ENCODE results near the gene PLAGL2. TPM values are rescaled to one million over a fixed set of nuclear protein-coding genes. Genes with fewer than 3 reads are reported as not detected.

PLAGL2 gene
- total RNA-seq, 3 donors from 2014 or later: 12.9 to 21.9 (median 16.5) TPM

- DNase-seq (no peak), ATAC-seq (no peak)
- TF ChIP-seq CTCF (IDR thresholded peaks at IDR 0.05): no peak
- H3K4me3 ChIP-seq: no peak overlapping the region
- H3K36me3 ChIP-seq (ENCODE audit: low read depth): peaks cover 5% of the 10 kb centered on the region
- H3K9me3 ChIP-seq: no peaks in the 10 kb centered on the region
- no peaks in the 10 kb centered on the region for H3K4me1 ChIP-seq (ENCODE audit: low read depth)
- intact Hi-C loops (cut with DNase I, micrococcal nuclease): no loop called here
These were observed 45.2 kb downstream of the PLAGL2 start for GRCh38 chr20:32162351-32162750.

GRCh38 chr20:32160341-32160740 is 47.2 kb downstream of the PLAGL2 start:
- peaks cover 2% of the 10 kb centered on the region for H3K4me1 ChIP-seq (ENCODE audit: low read depth)
- TF ChIP-seq CTCF (IDR thresholded peaks at IDR 0.05): no peak
- DNase-seq (no peak), ATAC-seq (no peak)
- peaks cover 5% of the 10 kb centered on the region for H3K36me3 ChIP-seq (ENCODE audit: low read depth)
- intact Hi-C loops (cut with DNase I, micrococcal nuclease): no loop called here
- H3K9me3 ChIP-seq: no peaks in the 10 kb centered on the region
- H3K4me3 ChIP-seq: no peak overlapping the region

DNA sequence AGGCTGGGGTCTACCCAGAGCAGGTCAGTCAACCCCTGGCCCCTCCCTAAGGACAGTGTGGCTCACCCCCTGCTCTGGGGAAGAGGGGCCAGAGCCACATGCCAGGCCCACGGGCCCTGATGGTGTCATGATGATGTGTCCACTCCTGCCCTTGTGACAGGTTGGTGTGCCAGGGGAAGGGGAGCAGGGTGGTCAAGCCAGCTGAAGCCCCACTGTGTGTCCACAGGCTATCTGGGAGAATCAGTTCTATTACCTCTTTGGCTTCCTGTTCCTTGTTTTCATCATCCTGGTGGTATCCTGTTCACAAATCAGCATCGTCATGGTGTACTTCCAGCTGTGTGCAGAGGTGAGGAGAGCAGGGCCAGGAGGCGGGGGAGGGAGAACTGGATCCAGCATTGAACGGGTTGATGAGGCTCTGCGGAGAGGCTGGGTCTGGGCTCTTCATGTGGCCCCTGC is 47.7 kb downstream of the PLAGL2 start:
- DNase-seq (no peak), ATAC-seq (no peak)
- Histone ChIP-seq H3K36me3 (ENCODE audit: low read depth) (peaks cover 5% of the 10 kb centered on the region), H3K4me3 (no peak overlapping the region), H3K4me1 (ENCODE audit: low read depth) (peaks cover 5% of the 10 kb centered on the region), H3K9me3 (no peaks in the 10 kb centered on the region)
- intact Hi-C loops (cut with DNase I, micrococcal nuclease): no loop called here
- no peak for TF ChIP-seq CTCF (IDR thresholded peaks at IDR 0.05)

DNA sequence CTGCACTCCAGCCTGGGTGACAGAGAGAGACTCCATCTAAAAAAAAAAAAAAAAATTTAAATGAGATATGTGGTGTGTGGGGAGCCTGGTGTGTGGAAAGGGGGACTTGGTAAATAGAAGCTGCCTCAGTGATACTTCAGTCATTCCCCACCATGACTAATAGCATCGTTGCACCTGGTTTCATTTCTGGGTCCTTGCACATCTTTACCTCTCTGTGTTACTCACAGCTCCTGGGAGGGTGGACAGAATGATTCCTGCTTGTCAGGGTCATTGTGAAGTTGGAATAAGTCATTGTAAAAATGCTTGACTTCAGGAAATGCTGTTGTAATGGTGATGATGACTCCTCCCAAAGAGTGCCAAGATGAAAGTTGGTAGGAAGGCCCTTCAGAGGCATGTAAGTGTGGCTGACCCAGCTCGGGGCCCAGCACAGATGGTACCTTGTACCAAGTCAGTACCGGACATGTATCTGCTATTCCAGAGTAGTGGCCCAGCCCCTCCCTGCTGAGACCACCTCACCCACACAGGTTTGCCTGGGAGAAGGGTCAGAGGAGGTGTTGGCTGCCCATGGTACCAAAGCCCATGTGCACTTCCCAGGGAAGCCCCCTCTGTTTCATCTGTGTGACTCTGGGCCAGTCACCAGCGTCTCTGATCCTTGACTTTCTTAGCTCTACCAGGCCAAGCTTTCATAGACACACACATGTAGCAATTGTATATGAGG is 48.4 kb downstream of the PLAGL2 start:
- no peaks in the 10 kb centered on the region for H3K9me3 ChIP-seq
- no peak for ATAC-seq
- peaks cover 5% of the 10 kb centered on the region for H3K4me1 ChIP-seq (ENCODE audit: low read depth)
- no peak overlapping the region for H3K4me3 ChIP-seq
- TF ChIP-seq CTCF (IDR thresholded peaks at IDR 0.05): no peak
- intact Hi-C loops (cut with DNase I, micrococcal nuclease): no loop called here
- peaks cover 5% of the 10 kb centered on the region for H3K36me3 ChIP-seq (ENCODE audit: low read depth)
- no peak for DNase-seq

- Histone ChIP-seq H3K36me3 (ENCODE audit: low read depth) (peaks cover 5% of the 10 kb centered on the region), H3K4me1 (ENCODE audit: low read depth) (peaks cover 5% of the 10 kb centered on the region), H3K9me3 (no peaks in the 10 kb centered on the region), H3K4me3 (no peak overlapping the region)
- DNase-seq (no peak), ATAC-seq (no peak)
- intact Hi-C loops (cut with DNase I, micrococcal nuclease): no loop called here
- TF ChIP-seq CTCF (IDR thresholded peaks at IDR 0.05): no peak
These were observed 49.2 kb downstream of the PLAGL2 start for GRCh38 chr20:32158351-32158750.

Measured in mucosa of descending colon (tissue), 3 donors.